Loucy (cell line): ENCODE data around the gene PPM1M.

Experiments used
- EZH2phosphoT487 ChIP-seq: fragments of 200-600 bp; IDR thresholded peaks from 2 replicates; pipeline ENCODE4 v1.6.1; 2018; ENCODE audit warnings: antibody characterized with exemption, mild to moderate bottlenecking, moderate library complexity, borderline replicate concordance
- TF ChIP-seq, protein P1 (sequence below): fragments of 200-600 bp; sonication (generic); conservative IDR thresholded peaks from 2 replicates; pipeline ENCODE4 v1.5.1; 2014; ENCODE audit warnings: mild to moderate bottlenecking, antibody characterized with exemption, low read length

DNA sequence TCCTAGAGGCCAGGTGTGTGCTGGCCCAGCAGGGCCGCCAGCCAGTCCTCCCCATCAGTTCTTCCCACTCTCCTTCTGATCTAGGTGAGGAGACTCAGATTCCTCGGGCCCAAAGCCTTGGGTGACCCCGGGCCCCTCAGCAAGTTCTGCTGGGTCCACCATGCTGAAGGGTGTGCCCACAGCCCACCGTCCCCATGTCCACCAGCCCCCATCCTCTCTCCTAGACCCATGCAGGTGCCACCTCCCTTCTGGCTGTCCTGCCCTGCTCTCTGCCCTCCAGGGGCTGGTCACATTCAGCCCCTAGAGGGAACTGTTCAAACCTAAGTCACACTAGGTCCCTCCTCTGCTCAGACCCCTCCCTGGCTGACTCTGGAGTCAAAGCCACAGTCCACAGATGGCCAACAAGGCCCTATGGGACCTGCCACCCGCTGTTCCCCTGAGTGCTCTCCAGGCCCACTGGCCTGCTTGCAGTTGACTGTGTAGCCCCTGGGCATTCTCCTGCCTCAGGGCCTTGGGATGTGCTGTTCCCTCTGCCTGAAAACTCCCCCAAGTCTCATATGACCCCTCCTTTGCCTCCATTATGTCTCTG is 19.2 kb upstream of the PPM1M start:
- TF ChIP-seq, protein P1, sequence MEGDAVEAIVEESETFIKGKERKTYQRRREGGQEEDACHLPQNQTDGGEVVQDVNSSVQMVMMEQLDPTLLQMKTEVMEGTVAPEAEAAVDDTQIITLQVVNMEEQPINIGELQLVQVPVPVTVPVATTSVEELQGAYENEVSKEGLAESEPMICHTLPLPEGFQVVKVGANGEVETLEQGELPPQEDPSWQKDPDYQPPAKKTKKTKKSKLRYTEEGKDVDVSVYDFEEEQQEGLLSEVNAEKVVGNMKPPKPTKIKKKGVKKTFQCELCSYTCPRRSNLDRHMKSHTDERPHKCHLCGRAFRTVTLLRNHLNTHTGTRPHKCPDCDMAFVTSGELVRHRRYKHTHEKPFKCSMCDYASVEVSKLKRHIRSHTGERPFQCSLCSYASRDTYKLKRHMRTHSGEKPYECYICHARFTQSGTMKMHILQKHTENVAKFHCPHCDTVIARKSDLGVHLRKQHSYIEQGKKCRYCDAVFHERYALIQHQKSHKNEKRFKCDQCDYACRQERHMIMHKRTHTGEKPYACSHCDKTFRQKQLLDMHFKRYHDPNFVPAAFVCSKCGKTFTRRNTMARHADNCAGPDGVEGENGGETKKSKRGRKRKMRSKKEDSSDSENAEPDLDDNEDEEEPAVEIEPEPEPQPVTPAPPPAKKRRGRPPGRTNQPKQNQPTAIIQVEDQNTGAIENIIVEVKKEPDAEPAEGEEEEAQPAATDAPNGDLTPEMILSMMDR: no peak
- no peak for TF ChIP-seq EZH2phosphoT487
